DOHH2 (cell line): ENCODE measurements around the gene AGBL1.

Source experiments
- H3F3A ChIP-seq: fragments of 200-600 bp; sonication (generic), shearing (Covaris generic); 2 replicates; pipeline ENCODE4 v1.6.0; 2016; ENCODE audit warnings: antibody characterized with exemption, mild to moderate bottlenecking; ENCODE audit not compliant: control insufficient read depth, insufficient read depth
- H3K27ac ChIP-seq: fragments of 200-600 bp; sonication (generic); 2 replicates; pipeline ENCODE4 v1.5.1; 2014; ENCODE audit warnings: low read depth, mild to moderate bottlenecking, low read length, moderate library complexity
- H3K27me3 ChIP-seq: fragments of 200-600 bp; sonication (generic); 2 replicates; pipeline ENCODE4 v1.6.1; 2014; ENCODE audit warnings: mild to moderate bottlenecking, low read length, mixed read lengths; ENCODE audit not compliant: control insufficient read depth
- H3K36me3 ChIP-seq: fragments of 200-600 bp; sonication (generic); 2 replicates; pipeline ENCODE4 v1.6.1; 2014; ENCODE audit warnings: mild to moderate bottlenecking, low read length, moderate library complexity, mixed read lengths; ENCODE audit not compliant: control insufficient read depth
- H3K4me1 ChIP-seq: fragments of 200-600 bp; sonication (generic); 2 replicates; pipeline ENCODE4 v1.6.1; 2014; ENCODE audit warnings: mild to moderate bottlenecking, low read length, mixed read lengths; ENCODE audit not compliant: control insufficient read depth
- H3K4me2 ChIP-seq: fragments of 200-600 bp; sonication (generic); 2 replicates; pipeline ENCODE4 v1.6.0; 2014; ENCODE audit warnings: mild to moderate bottlenecking, low read length, moderate library complexity
- H3K4me3 ChIP-seq: fragments of 200-600 bp; sonication (generic); 2 replicates; pipeline ENCODE4 v1.5.1; 2014; ENCODE audit warnings: mild to moderate bottlenecking, low read length, mixed read lengths
- H3K79me2 ChIP-seq: fragments of 200-600 bp; sonication (generic); 2 replicates; pipeline ENCODE4 v1.6.1; 2014; ENCODE audit warnings: mild to moderate bottlenecking, low read length, mixed read lengths; ENCODE audit not compliant: control insufficient read depth
- H3K9me2 ChIP-seq: fragments of 200-600 bp; sonication (generic); replicated peaks from 2 replicates; pipeline ENCODE4 v1.6.1; 2014; ENCODE audit warnings: mild to moderate bottlenecking, low read length, mixed read lengths; ENCODE audit not compliant: control insufficient read depth
- H3K9me3 ChIP-seq: fragments of 200-600 bp; sonication (generic); 2 replicates; pipeline ENCODE4 v1.6.1; 2014; ENCODE audit warnings: antibody characterized with exemption, low read length, mixed read lengths; ENCODE audit not compliant: control insufficient read depth, insufficient read depth
- H4K20me1 ChIP-seq: fragments of 200-600 bp; sonication (generic); 2 replicates; pipeline ENCODE4 v1.6.0; 2014; ENCODE audit warnings: low read depth, mild to moderate bottlenecking, antibody characterized with exemption, low read length, moderate library complexity; ENCODE audit not compliant: control insufficient read depth, insufficient read depth
- EZH2phosphoT487 ChIP-seq: fragments of 200-600 bp; sonication (generic); IDR thresholded peaks from 2 replicates; pipeline ENCODE4 v1.6.1; 2017; ENCODE audit warnings: borderline replicate concordance, mild to moderate bottlenecking, antibody characterized with exemption, low read length, moderate library complexity, mixed read lengths
- TF ChIP-seq, protein P1 (sequence below): fragments of 200-600 bp; sonication (generic); IDR thresholded peaks from one replicate; pipeline ENCODE4 v1.5.1; 2014; ENCODE audit warnings: antibody characterized with exemption, mild to moderate bottlenecking, low read depth, low read length; ENCODE audit not compliant: poor library complexity, severe bottlenecking

The AGBL1 gene

DNA sequence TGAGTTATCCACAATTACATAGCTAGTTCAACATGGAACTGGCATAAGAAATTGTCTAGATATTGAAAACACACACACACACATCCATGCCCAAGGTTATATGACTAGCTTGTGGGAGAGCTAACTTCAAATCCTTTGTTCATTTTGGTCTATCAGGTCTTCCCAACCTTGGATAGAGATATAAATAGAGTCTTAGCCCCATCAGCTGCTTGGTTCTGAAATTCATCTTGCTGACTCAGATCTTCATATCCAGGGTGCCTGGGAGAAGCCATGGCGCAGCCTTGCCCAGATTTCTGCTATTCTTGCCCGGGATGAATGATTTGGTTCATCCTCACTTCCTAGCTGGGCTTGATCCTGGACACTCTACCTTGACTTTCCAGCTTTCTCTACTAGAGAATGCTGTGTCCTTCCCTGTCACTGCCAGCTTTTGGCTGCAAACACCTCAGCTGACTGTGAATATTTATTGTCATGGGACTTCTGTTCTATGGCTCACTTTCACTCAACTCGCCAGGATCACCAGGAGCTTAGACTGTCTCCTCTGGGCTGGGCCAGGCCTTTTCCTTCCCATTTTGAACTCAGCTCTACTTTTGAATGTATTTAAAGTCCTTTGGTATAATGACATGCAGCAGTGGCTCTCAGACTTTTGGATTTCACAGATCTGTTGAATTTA lies 324.4 kb downstream of the AGBL1 start:
- Histone ChIP-seq H3K27ac (no peak overlapping the region), H3K4me1 (no peaks in the 10 kb centered on the region), H3F3A (no peaks in the 10 kb centered on the region), H3K27me3 (no peaks in the 10 kb centered on the region), H3K36me3 (no peaks in the 10 kb centered on the region), H4K20me1 (no peaks in the 10 kb centered on the region), H3K79me2 (no peaks in the 10 kb centered on the region), H3K4me2 (no peak overlapping the region), H3K4me3 (no peak overlapping the region), H3K9me2 (no peaks in the 10 kb centered on the region), H3K9me3 (no peaks in the 10 kb centered on the region)
- no peak for TF ChIP-seq EZH2phosphoT487
- TF ChIP-seq, protein P1, sequence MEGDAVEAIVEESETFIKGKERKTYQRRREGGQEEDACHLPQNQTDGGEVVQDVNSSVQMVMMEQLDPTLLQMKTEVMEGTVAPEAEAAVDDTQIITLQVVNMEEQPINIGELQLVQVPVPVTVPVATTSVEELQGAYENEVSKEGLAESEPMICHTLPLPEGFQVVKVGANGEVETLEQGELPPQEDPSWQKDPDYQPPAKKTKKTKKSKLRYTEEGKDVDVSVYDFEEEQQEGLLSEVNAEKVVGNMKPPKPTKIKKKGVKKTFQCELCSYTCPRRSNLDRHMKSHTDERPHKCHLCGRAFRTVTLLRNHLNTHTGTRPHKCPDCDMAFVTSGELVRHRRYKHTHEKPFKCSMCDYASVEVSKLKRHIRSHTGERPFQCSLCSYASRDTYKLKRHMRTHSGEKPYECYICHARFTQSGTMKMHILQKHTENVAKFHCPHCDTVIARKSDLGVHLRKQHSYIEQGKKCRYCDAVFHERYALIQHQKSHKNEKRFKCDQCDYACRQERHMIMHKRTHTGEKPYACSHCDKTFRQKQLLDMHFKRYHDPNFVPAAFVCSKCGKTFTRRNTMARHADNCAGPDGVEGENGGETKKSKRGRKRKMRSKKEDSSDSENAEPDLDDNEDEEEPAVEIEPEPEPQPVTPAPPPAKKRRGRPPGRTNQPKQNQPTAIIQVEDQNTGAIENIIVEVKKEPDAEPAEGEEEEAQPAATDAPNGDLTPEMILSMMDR, result no peak

DNA sequence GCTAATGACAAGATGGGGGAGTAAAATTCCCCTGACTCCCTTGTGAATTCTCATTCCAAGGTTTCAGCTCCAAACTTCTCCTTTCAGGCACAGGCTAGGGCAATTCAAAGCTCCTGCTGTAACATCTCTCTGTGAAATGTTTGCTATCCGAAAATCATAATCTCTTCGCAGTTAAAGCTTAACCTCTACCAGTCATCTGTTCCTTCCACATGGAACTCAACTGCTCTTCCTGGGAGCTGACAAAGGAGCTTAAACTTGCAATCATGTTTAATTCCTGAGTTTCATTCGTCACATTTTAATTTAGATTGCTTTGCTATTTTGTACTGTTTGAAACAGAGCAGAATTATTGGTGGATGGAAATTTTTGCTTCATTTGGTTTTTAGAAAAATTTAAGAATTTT lies 328.6 kb downstream of the AGBL1 start:
- H3K27ac ChIP-seq, result no peak overlapping the region
- H4K20me1 ChIP-seq, result no peaks in the 10 kb centered on the region
- TF ChIP-seq, protein P1, result no peak
- TF ChIP-seq EZH2phosphoT487, result no peak
- H3K4me2 ChIP-seq, result no peak overlapping the region
- no peaks in the 10 kb centered on the region for H3K36me3 ChIP-seq
- no peaks in the 10 kb centered on the region for H3K27me3 ChIP-seq
- no peaks in the 10 kb centered on the region for H3K4me1 ChIP-seq
- no peaks in the 10 kb centered on the region for H3K79me2 ChIP-seq
- H3F3A ChIP-seq, result no peaks in the 10 kb centered on the region
- H3K4me3 ChIP-seq, result no peak overlapping the region
- H3K9me2 ChIP-seq, result no peaks in the 10 kb centered on the region
- H3K9me3 ChIP-seq, result no peaks in the 10 kb centered on the region

DNA sequence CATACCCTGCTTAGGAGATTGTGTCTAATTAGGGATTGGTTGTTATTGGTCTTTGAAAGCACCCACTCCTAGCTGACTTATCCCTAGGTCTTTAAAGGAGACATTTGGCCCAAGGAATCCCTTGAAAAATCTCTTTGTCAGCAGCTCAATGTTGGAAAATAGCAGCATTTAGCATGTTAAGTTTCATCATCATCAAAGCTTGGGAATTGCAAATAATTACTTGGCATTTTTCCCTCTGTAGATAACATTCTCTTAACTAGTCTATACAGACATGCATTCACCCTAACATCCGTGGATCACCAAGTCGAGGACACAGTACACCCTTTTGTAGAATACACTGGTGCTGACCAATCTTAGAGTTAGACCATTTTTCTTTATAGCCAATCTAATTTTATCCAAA lies 332.2 kb downstream of the AGBL1 start:
- TF ChIP-seq EZH2phosphoT487, result no peak
- TF ChIP-seq, protein P1, result no peak
- no peaks in the 10 kb centered on the region for H4K20me1 ChIP-seq
- no peak overlapping the region for H3K4me3 ChIP-seq
- no peaks in the 10 kb centered on the region for H3K27me3 ChIP-seq
- no peak overlapping the region for H3K27ac ChIP-seq
- no peaks in the 10 kb centered on the region for H3K4me1 ChIP-seq
- H3K4me2 ChIP-seq, result no peak overlapping the region
- no peaks in the 10 kb centered on the region for H3F3A ChIP-seq
- H3K9me2 ChIP-seq, result no peaks in the 10 kb centered on the region
- no peaks in the 10 kb centered on the region; the same call in 1 of the 2 replicates for H3K9me3 ChIP-seq
- H3K79me2 ChIP-seq, result no peaks in the 10 kb centered on the region
- no peaks in the 10 kb centered on the region for H3K36me3 ChIP-seq
